GM23248 (cell line): Measurements from ENCODE around the gene NINJ1. TPM values are rescaled to one million over a fixed set of nuclear protein-coding genes. Genes with fewer than 3 reads are reported as not detected.

ENCODE experiments used
- DNase-seq: peaks from one replicate; pipeline ENCODE4 v3.0.0-alpha.2; 2015
- H2AFZ ChIP-seq: fragments of 200-600 bp; sonication (generic); 2 replicates; pipeline ENCODE4 v1.6.1; 2016; ENCODE audit warnings: antibody characterized with exemption
- H3F3A ChIP-seq: fragments of 200-600 bp; sonication (generic); 2 replicates; pipeline ENCODE4 v1.6.1; 2016; ENCODE audit warnings: mild to moderate bottlenecking, antibody characterized with exemption, mixed run types; ENCODE audit not compliant: insufficient read depth
- H3K27ac ChIP-seq: fragments of 200-600 bp; sonication (generic); 2 replicates; pipeline ENCODE4 v1.5.1; 2016; ENCODE audit warnings: mild to moderate bottlenecking
- H3K27me3 ChIP-seq: fragments of 200-600 bp; sonication (generic); replicated peaks from 2 replicates; pipeline ENCODE4 v1.6.1; 2016; ENCODE audit warnings: mild to moderate bottlenecking; ENCODE audit not compliant: insufficient read depth
- H3K36me3 ChIP-seq: fragments of 200-600 bp; sonication (generic); 2 replicates; pipeline ENCODE4 v1.6.1; 2016; ENCODE audit warnings: low read depth, mild to moderate bottlenecking
- H3K4me1 ChIP-seq: fragments of 200-600 bp; sonication (generic); 2 replicates; pipeline ENCODE4 v1.6.1; 2016; ENCODE audit warnings: mild to moderate bottlenecking; ENCODE audit not compliant: insufficient read depth
- H3K4me2 ChIP-seq: fragments of 200-600 bp; sonication (generic); one replicate; pipeline ENCODE4 v1.6.1; 2016; ENCODE audit warnings: mild to moderate bottlenecking; ENCODE audit not compliant: unreplicated experiment
- H3K4me3 ChIP-seq: fragments of 200-600 bp; sonication (generic); 2 replicates; pipeline ENCODE4 v1.5.1; 2016; ENCODE audit warnings: mild to moderate bottlenecking
- H3K79me2 ChIP-seq: fragments of 200-600 bp; sonication (generic); 2 replicates; pipeline ENCODE4 v1.6.1; 2016; ENCODE audit warnings: mild to moderate bottlenecking; ENCODE audit not compliant: insufficient read depth
- H3K9ac ChIP-seq: fragments of 200-600 bp; sonication (generic); 2 replicates; pipeline ENCODE4 v1.6.1; 2016; ENCODE audit warnings: mild to moderate bottlenecking
- H3K9me2 ChIP-seq: fragments of 200-600 bp; sonication (generic); 2 replicates; pipeline ENCODE4 v1.6.1; 2016; ENCODE audit warnings: mixed run types, mild to moderate bottlenecking, moderate library complexity; ENCODE audit not compliant: insufficient read depth
- H3K9me3 ChIP-seq: fragments of 200-600 bp; sonication (generic); one replicate; pipeline ENCODE4 v1.6.1; 2017; ENCODE audit warnings: low read depth
- H4K20me1 ChIP-seq: fragments of 200-600 bp; sonication (generic); 2 replicates; pipeline ENCODE4 v1.6.0; 2016; ENCODE audit not compliant: insufficient read depth
- EZH2 ChIP-seq: fragments of 200-600 bp; sonication (generic); IDR thresholded peaks from 2 replicates; pipeline ENCODE4 v1.6.1; 2018; ENCODE audit warnings: antibody characterized with exemption, mild to moderate bottlenecking; ENCODE audit not compliant: insufficient read depth, poor library complexity, severe bottlenecking
- EZH2phosphoT487 ChIP-seq: fragments of 200-600 bp; sonication (generic); IDR thresholded peaks from 2 replicates; pipeline ENCODE4 v1.6.1; 2018; ENCODE audit warnings: antibody characterized with exemption, moderate library complexity, mild to moderate bottlenecking, low read depth; ENCODE audit not compliant: insufficient read depth
- WGBS, 2 experiments: methylation state at CpG; one replicate each; pipeline ENCODE4 v1.1.6; 2015 to 2017; ENCODE audit warnings: low lambda C conversion rate in 2 of 2, low coverage in 1 of 2; ENCODE audit errors: missing lambda C conversion rate in 2 of 2; 5-methylcytosine and 5-hydroxymethylcytosine counted together
- in situ Hi-C: fragments of 300-500 bp; cut with MboI; formaldehyde crosslinking; loops from 2 replicates; pipeline ENCODE4 v1.15.0; 2020
- polyA plus RNA-seq: library from polyadenylated mRNA; unstranded; fragments of >200 nt; fragmentation: Nextera tagmentation; extraction: Ambion mirVana; gene quantifications from 2 replicates; pipeline ENCODE4 v1.2.1, GENCODE V29; 2016
- total RNA-seq: library from RNA; depleted of rRNA; stranded (reverse); fragments of >200 nt; shearing (Covaris generic); gene quantifications from 2 replicates; pipeline ENCODE4 v1.2.3, GENCODE V29; 2014

NINJ1 gene
- total and polyA plus RNA-seq, 2 experiments from 2014 or later: 24.9 to 44.2 TPM

GRCh38 chr9:93124793-93125192 lies 9.3 kb downstream of the NINJ1 start:
- no peaks in the 10 kb centered on the region for H3K9me3 ChIP-seq
- H3K36me3 ChIP-seq: no peaks in the 10 kb centered on the region
- DNase-seq: no peak
- no peak overlapping the region for H3K4me3 ChIP-seq
- H3K4me1 ChIP-seq: peaks cover 6% of the 10 kb centered on the region
- 90 to 91% methylated on average over 16 of the region's 16 CpGs for WGBS, 2 experiments
- no peak overlapping the region for H2AFZ ChIP-seq
- no peaks in the 10 kb centered on the region for H4K20me1 ChIP-seq
- in situ Hi-C loops: no loop called here
- H3F3A ChIP-seq: no peaks in the 10 kb centered on the region
- H3K27me3 ChIP-seq: no peaks in the 10 kb centered on the region
- no peak overlapping the region for H3K9ac ChIP-seq
- no peak overlapping the region for H3K27ac ChIP-seq
- no peaks in the 10 kb centered on the region for H3K9me2 ChIP-seq
- no peaks in the 10 kb centered on the region for H3K79me2 ChIP-seq
- H3K4me2 ChIP-seq: no peak overlapping the region
- TF ChIP-seq EZH2phosphoT487 (no peak), EZH2 (no peak)

- no peaks in the 10 kb centered on the region for H3K27me3 ChIP-seq
- H3K4me1 ChIP-seq: peaks cover 11% of the 10 kb centered on the region
- H2AFZ ChIP-seq: no peak overlapping the region
- no peak overlapping the region for H3K9ac ChIP-seq
- DNase-seq: no peak
- no peaks in the 10 kb centered on the region for H3F3A ChIP-seq
- H3K79me2 ChIP-seq: no peaks in the 10 kb centered on the region
- no peak overlapping the region for H3K27ac ChIP-seq
- WGBS, 2 experiments: 85 to 87% methylated on average over 14 of the region's 14 CpGs
- H4K20me1 ChIP-seq: no peaks in the 10 kb centered on the region
- H3K36me3 ChIP-seq: no peaks in the 10 kb centered on the region
- no peaks in the 10 kb centered on the region for H3K9me3 ChIP-seq
- no peak overlapping the region for H3K4me3 ChIP-seq
- in situ Hi-C loops: no loop called here
- TF ChIP-seq EZH2 (no peak), EZH2phosphoT487 (no peak)
- H3K4me2 ChIP-seq: no peak overlapping the region
- no peaks in the 10 kb centered on the region for H3K9me2 ChIP-seq
Observed at GRCh38 chr9:93123561-93124283, 10.3 kb downstream of the NINJ1 start.

- Histone ChIP-seq H3K9me2 (no peaks in the 10 kb centered on the region), H3F3A (no peaks in the 10 kb centered on the region), H3K4me3 (no peak overlapping the region), H3K27me3 (no peaks in the 10 kb centered on the region), H3K9ac (no peak overlapping the region), H4K20me1 (no peaks in the 10 kb centered on the region), H2AFZ (no peak overlapping the region), H3K27ac (no peak overlapping the region), H3K79me2 (no peaks in the 10 kb centered on the region), H3K36me3 (no peaks in the 10 kb centered on the region), H3K9me3 (no peaks in the 10 kb centered on the region), H3K4me1 (peaks cover 11% of the 10 kb centered on the region), H3K4me2 (no peak overlapping the region)
- WGBS, 2 experiments: 93 to 95% methylated on average over 14 of the region's 14 CpGs
- TF ChIP-seq EZH2 (no peak), EZH2phosphoT487 (no peak)
- in situ Hi-C loops: no loop called here
- no peak for DNase-seq
Observed at GRCh38 chr9:93122721-93123221, 11.3 kb downstream of the NINJ1 start.

GRCh38 chr9:93121316-93122241 lies 12.5 kb downstream of the NINJ1 start:
- Histone ChIP-seq H3K79me2 (no peaks in the 10 kb centered on the region), H3K4me2 (no peak overlapping the region), H3K27ac (no peak overlapping the region), H3K9me2 (no peaks in the 10 kb centered on the region), H3K9ac (no peak overlapping the region), H4K20me1 (no peaks in the 10 kb centered on the region), H3K27me3 (no peaks in the 10 kb centered on the region), H3K36me3 (no peaks in the 10 kb centered on the region), H3K9me3 (no peaks in the 10 kb centered on the region), H2AFZ (no peak overlapping the region), H3K4me3 (no peak overlapping the region), H3K4me1 (peaks cover 11% of the 10 kb centered on the region), H3F3A (no peaks in the 10 kb centered on the region)
- DNase-seq: no peak
- in situ Hi-C loops: no loop called here
- TF ChIP-seq EZH2 (no peak), EZH2phosphoT487 (no peak)
- 84 to 88% methylated on average over 19 to 20 of the region's 20 CpGs for WGBS, 2 experiments
